HFF-Myc (cell line): Measurements from ENCODE around the gene SLC25A22.

Experiments used
- DNase-seq: peaks from one replicate; pipeline ENCODE4 v3.0.0-alpha.2; 2011; ENCODE audit warnings: low read depth; ENCODE audit errors: extremely low read depth
- H3K4me3 ChIP-seq: replicated peaks from 2 replicates; pipeline ENCODE4 v1.5.1; 2011; ENCODE audit warnings: low read depth, mild to moderate bottlenecking, control low read depth, low read length
- CTCF ChIP-seq: IDR thresholded peaks from 2 replicates; pipeline ENCODE4 v1.5.1; 2012; ENCODE audit warnings: mild to moderate bottlenecking, low read depth, low read length, control low read depth; ENCODE audit errors: missing control alignments

The SLC25A22 gene

GRCh38 chr11:809287-810039, 11.4 kb upstream of the SLC25A22 start, which contains the start of gene RPLP2:
Gene RPLP2 (plus strand): TSS chr11:809967. CDS start chr11:810235, 268 bp downstream.
- DNase-seq, result peak; percentile 87
- TF ChIP-seq CTCF, result no peak
- H3K4me3 ChIP-seq, result peak within 1 kb of the TSS; percentile 99

GRCh38 chr11:808427-809286, 10.6 kb upstream of the SLC25A22 start:
- H3K4me3 ChIP-seq, result peak overlapping the region; percentile 99
- TF ChIP-seq CTCF, result no peak
- no peak for DNase-seq

GRCh38 chr11:804599-804964, 6.5 kb upstream of the SLC25A22 start:
- TF ChIP-seq CTCF, result no peak

GRCh38 chr11:803770-804598, 5.9 kb upstream of the SLC25A22 start:
- peak overlapping the region; percentile 75 for H3K4me3 ChIP-seq
- no peak for TF ChIP-seq CTCF
- no peak for DNase-seq

More at GRCh38 chr11:804599-804964, 6.5 kb upstream of the SLC25A22 start:
- peak overlapping the region; percentile 75 for H3K4me3 ChIP-seq
- no peak for DNase-seq

GRCh38 chr11:803467-803742, 5.3 kb upstream of the SLC25A22 start:
- H3K4me3 ChIP-seq, result peak overlapping the region; percentile 75
- no peak for TF ChIP-seq CTCF
- DNase-seq, result no peak

- no peak for DNase-seq
- no peak for TF ChIP-seq CTCF
- H3K4me3 ChIP-seq, result peak overlapping the region; percentile 75
Observed at GRCh38 chr11:802693-803466, 4.8 kb upstream of the SLC25A22 start.
